Psoas muscle (tissue), 8 donors: ENCODE measurements around the gene IFRD2. TPM values are rescaled to one million over a fixed set of nuclear protein-coding genes. Genes with fewer than 3 reads are reported as not detected.
A peak's percentile ranks its signal among the peaks of the same experiment; 100 is the strongest.

Experiments used
- ATAC-seq, 4 donors: fragments of 200-7000 bp; cut with Tn5 transposase; one replicate each; pipeline ENCODE4 v1.9.1; 2020; ENCODE audit warnings: moderate library complexity in 3 of 4, mild to moderate bottlenecking in 2 of 4
- DNase-seq, 2 donors: peaks; one replicate each; pipeline ENCODE4 v3.0.0-alpha.2; 2020
- H3K27ac ChIP-seq: fragments of 200-600 bp; one replicate; pipeline ENCODE4 v1.8.0; 2022
- H3K27me3 ChIP-seq, 3 donors: fragments of 200-600 bp in 1 of 3; one replicate each; pipeline versions ENCODE4 v1.6.1 to v1.8.0; 2013 to 2022; ENCODE audit warnings: low read length in 2 of 3, mild to moderate bottlenecking in 2 of 3, moderate library complexity in 1 of 3; ENCODE audit not compliant: insufficient read depth in 3 of 3
- H3K36me3 ChIP-seq, 2 donors: fragments of 200-600 bp in 1 of 2; one replicate each; pipeline versions ENCODE4 v1.6.1 to v1.8.0; 2013 to 2022; ENCODE audit warnings: low read depth in 1 of 2, mild to moderate bottlenecking in 1 of 2, moderate library complexity in 1 of 2; ENCODE audit not compliant: insufficient read depth in 1 of 2
- H3K4me1 ChIP-seq: fragments of 200-600 bp; one replicate; pipeline ENCODE4 v1.8.0; 2022
- H3K4me3 ChIP-seq: fragments of 200-600 bp; one replicate; pipeline ENCODE4 v1.8.0; 2022; ENCODE audit warnings: mild to moderate bottlenecking
- H3K9me3 ChIP-seq: fragments of 200-600 bp; one replicate; pipeline ENCODE4 v1.8.0; 2022
- WGBS, 3 donors: extraction: QIAGEN DNeasy Blood & Tissue Kit; methylation state at CpG; one replicate each; pipeline versions ENCODE4 v1.1.6 to v1.1.7; 2013; 5-methylcytosine and 5-hydroxymethylcytosine counted together
- intact Hi-C, 2 donors: fragments of 100-400 bp; cut with DNase I; formaldehyde crosslinking; loops; one replicate each; pipeline versions ENCODE4 v1.11.0 to v1.14.2; 2022
- polyA plus RNA-seq, 3 donors: library from polyadenylated mRNA; stranded (reverse); fragments of 200-250 nt; gene quantifications; one replicate each; pipeline ENCODE4 v1.2.3, GENCODE V29; 2013
- total RNA-seq, 4 donors: library from RNA; stranded (reverse); fragmentation: NEBNext Ultra II Directional in 2 of 4; extraction: Animal tissue kit (Norgen Biotek cat#: 25700) in 2 of 4; gene quantifications; one replicate each; pipeline versions ENCODE4 v1.2.1 to v1.2.4, GENCODE V29; 2021 to 2023
- TF ChIP-seq, protein P1 (sequence below): fragments of 200-600 bp; IDR thresholded peaks from one replicate; pipeline ENCODE4 v1.8.0; 2022; ENCODE audit warnings: antibody characterized with exemption
- donor health status: healthy with polysubstance abuse.
- donor health status: DM: no; HTN: no; CAD: no; lungs with moderate emphysema.
- donor health status: Bipolar disorder and iron deficiency.
- donor health status: healthy.
- donor health status: DM: yes; HTN: yes; CAD: no.
- donor health status: DM: no; HTN: no; CAD: no.
- donor health status: DM: no; HTN: no; CAD: no.
- donor health status: DM: yes; HTN: yes; CAD: no.

Gene IFRD2
- total and polyA plus RNA-seq, 7 donors, result 77.2 to 175 (median 130) TPM

GRCh38 chr3:50319894-50320625 is 27.8 kb upstream of the IFRD2 start:
- ATAC-seq (no peak), DNase-seq (peak in 1 of 2 donors; percentile 13)
- peak overlapping the region; percentile 90 for H3K4me3 ChIP-seq
- peak overlapping the region; percentile 93 for H3K27ac ChIP-seq
- no peaks in the 10 kb centered on the region for H3K9me3 ChIP-seq
- no peaks in the 10 kb centered on the region for H3K27me3 ChIP-seq
- intact Hi-C loops, result no loop called here
- WGBS, 3 donors, result 69 to 72% (median 70%) methylated on average over 29 of the region's 29 CpGs
- H3K4me1 ChIP-seq, result peaks cover 54% of the 10 kb centered on the region
- peaks cover 0 to 47% of the 10 kb centered on the region in 2 donors for H3K36me3 ChIP-seq
- TF ChIP-seq, protein P1, sequence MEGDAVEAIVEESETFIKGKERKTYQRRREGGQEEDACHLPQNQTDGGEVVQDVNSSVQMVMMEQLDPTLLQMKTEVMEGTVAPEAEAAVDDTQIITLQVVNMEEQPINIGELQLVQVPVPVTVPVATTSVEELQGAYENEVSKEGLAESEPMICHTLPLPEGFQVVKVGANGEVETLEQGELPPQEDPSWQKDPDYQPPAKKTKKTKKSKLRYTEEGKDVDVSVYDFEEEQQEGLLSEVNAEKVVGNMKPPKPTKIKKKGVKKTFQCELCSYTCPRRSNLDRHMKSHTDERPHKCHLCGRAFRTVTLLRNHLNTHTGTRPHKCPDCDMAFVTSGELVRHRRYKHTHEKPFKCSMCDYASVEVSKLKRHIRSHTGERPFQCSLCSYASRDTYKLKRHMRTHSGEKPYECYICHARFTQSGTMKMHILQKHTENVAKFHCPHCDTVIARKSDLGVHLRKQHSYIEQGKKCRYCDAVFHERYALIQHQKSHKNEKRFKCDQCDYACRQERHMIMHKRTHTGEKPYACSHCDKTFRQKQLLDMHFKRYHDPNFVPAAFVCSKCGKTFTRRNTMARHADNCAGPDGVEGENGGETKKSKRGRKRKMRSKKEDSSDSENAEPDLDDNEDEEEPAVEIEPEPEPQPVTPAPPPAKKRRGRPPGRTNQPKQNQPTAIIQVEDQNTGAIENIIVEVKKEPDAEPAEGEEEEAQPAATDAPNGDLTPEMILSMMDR, result no peak

GRCh38 chr3:50319181-50319893 is 27.1 kb upstream of the IFRD2 start:
- H3K4me3 ChIP-seq, result peak overlapping the region; percentile 90
- intact Hi-C loops, result no loop called here
- no peaks in the 10 kb centered on the region for H3K27me3 ChIP-seq
- TF ChIP-seq, protein P1, result no peak
- no peak overlapping the region for H3K27ac ChIP-seq
- DNase-seq (peak in 1 of 2 donors; percentile 10), ATAC-seq (no peak)
- 68 to 83% (median 75%) methylated on average over 16 of the region's 16 CpGs for WGBS, 3 donors
- no peaks in the 10 kb centered on the region for H3K9me3 ChIP-seq
- peaks cover 0 to 42% of the 10 kb centered on the region in 2 donors for H3K36me3 ChIP-seq
- H3K4me1 ChIP-seq, result peaks cover 55% of the 10 kb centered on the region

GRCh38 chr3:50318615-50319014 is 26.4 kb upstream of the IFRD2 start:
- peak in 1 of 2 donors; percentile 15 for DNase-seq
- WGBS, 3 donors, result 68 to 74% (median 74%) methylated on average over 10 of the region's 10 CpGs

DNA sequence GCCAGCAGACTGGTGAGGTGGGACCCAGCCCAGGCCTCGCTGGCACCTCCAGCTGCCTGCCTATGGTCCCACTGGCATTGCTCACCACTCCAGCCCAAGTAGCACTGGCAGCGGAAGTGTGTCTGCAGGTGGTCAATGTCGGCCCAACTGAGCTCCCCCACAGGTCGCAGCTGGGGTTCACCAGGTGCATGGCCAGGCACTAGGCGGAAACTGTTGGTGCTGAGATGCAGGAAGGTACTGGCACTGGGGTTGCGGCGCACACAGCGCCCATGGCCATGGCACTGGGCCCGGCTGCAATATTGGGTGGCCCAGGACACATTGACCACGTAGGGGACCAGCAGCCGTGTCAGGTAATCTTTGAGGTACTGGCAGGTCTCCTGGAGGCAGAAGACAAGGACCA is 25.9 kb upstream of the IFRD2 start:
- peak overlapping the region; percentile 90 for H3K4me3 ChIP-seq
- H3K4me1 ChIP-seq, result peaks cover 55% of the 10 kb centered on the region
- WGBS, 3 donors, result 82 to 84% (median 83%) methylated on average over 11 of the region's 11 CpGs
- no peak for DNase-seq
- ATAC-seq, result no peak
- intact Hi-C loops, result no loop called here
- H3K27me3 ChIP-seq, result no peaks in the 10 kb centered on the region
- TF ChIP-seq, protein P1, result no peak
- H3K27ac ChIP-seq, result no peak overlapping the region
- H3K9me3 ChIP-seq, result no peaks in the 10 kb centered on the region
- H3K36me3 ChIP-seq, result peaks cover 0 to 42% of the 10 kb centered on the region in 2 donors

More at GRCh38 chr3:50318615-50319014, 26.4 kb upstream of the IFRD2 start:
- TF ChIP-seq, protein P1, result no peak
- intact Hi-C loops, result no loop called here
- Histone ChIP-seq H3K9me3 (no peaks in the 10 kb centered on the region), H3K4me3 (peak overlapping the region; percentile 90), H3K4me1 (peaks cover 55% of the 10 kb centered on the region), H3K27me3 (no peaks in the 10 kb centered on the region), H3K36me3 (peaks cover 0 to 42% of the 10 kb centered on the region in 2 donors), H3K27ac (no peak overlapping the region)
- no peak for ATAC-seq
